Fibroblast of peridontal ligament (primary cell): ENCODE results near the gene OPCML.
A peak's percentile ranks its signal among the peaks of the same experiment; 100 is the strongest.

Experiments
- DNase-seq: peaks from one replicate; pipeline ENCODE4 v3.0.0-alpha.2; 2010; ENCODE audit errors: extremely low read depth

OPCML gene

GRCh38 chr11:132941761-132942160 is 590.5 kb downstream of the OPCML start:
- DNase-seq, result no peak

- DNase-seq, result peak; percentile 57
These were observed 591.2 kb downstream of the OPCML start for GRCh38 chr11:132941024-132941646.

- no peak for DNase-seq
These were observed 595.3 kb downstream of the OPCML start for GRCh38 chr11:132937016-132937415.

GRCh38 chr11:132935383-132935782 is 596.9 kb downstream of the OPCML start:
- DNase-seq, result no peak

GRCh38 chr11:132933703-132934102 is 598.6 kb downstream of the OPCML start:
- DNase-seq, result no peak

- no peak for DNase-seq
These were observed 606.4 kb downstream of the OPCML start for GRCh38 chr11:132925825-132926469.

- DNase-seq, result no peak
These were observed 610.7 kb downstream of the OPCML start for GRCh38 chr11:132921597-132921996.

- no peak for DNase-seq
These were observed 611.7 kb downstream of the OPCML start for GRCh38 chr11:132920451-132921096.

GRCh38 chr11:132914600-132914999 is 617.7 kb downstream of the OPCML start:
- no peak for DNase-seq

- no peak for DNase-seq
These were observed 618.4 kb downstream of the OPCML start for GRCh38 chr11:132913886-132914285.

GRCh38 chr11:132913295-132913694 is 619.0 kb downstream of the OPCML start:
- DNase-seq, result no peak

GRCh38 chr11:132911186-132911585 is 621.1 kb downstream of the OPCML start:
- peak; percentile 19 for DNase-seq

- DNase-seq, result no peak
These were observed 622.1 kb downstream of the OPCML start for GRCh38 chr11:132910011-132910760.

- DNase-seq, result no peak
These were observed 623.2 kb downstream of the OPCML start for GRCh38 chr11:132909021-132909606.

GRCh38 chr11:132908414-132908810 is 623.9 kb downstream of the OPCML start:
- no peak for DNase-seq

- no peak for DNase-seq
These were observed 624.5 kb downstream of the OPCML start for GRCh38 chr11:132907651-132908413.

GRCh38 chr11:132904607-132905006 is 627.7 kb downstream of the OPCML start:
- DNase-seq, result no peak

- DNase-seq, result no peak
These were observed 628.2 kb downstream of the OPCML start for GRCh38 chr11:132904091-132904490.

- DNase-seq, result no peak
These were observed 630.4 kb downstream of the OPCML start for GRCh38 chr11:132901638-132902471.

- DNase-seq, result no peak
These were observed 633.6 kb downstream of the OPCML start for GRCh38 chr11:132898676-132899075.
